Trophoblast cell (in vitro differentiated cells and primary cell): ENCODE results near the gene SNTG2.

Experiments used
- DNase-seq, 2 donors: peaks; one replicate each; pipeline ENCODE4 v3.0.0-alpha.2; 2016
- H2AFZ ChIP-seq: 2 replicates; pipeline ENCODE4 v1.6.1; 2013; ENCODE audit warnings: low read length, moderate library complexity, mild to moderate bottlenecking; ENCODE audit not compliant: insufficient read depth, poor library complexity
- H2AK5ac ChIP-seq: 2 replicates; pipeline ENCODE4 v1.6.1; 2013; ENCODE audit warnings: mild to moderate bottlenecking, low read length
- H2BK120ac ChIP-seq: 2 replicates; pipeline ENCODE4 v1.6.1; 2013; ENCODE audit warnings: low read length, mild to moderate bottlenecking, moderate library complexity; ENCODE audit not compliant: insufficient read depth, poor library complexity
- H2BK12ac ChIP-seq: 2 replicates; pipeline ENCODE4 v1.6.1; 2013; ENCODE audit warnings: mild to moderate bottlenecking, low read length, moderate library complexity
- H2BK5ac ChIP-seq: 2 replicates; pipeline ENCODE4 v1.6.1; 2013; ENCODE audit warnings: low read length, low read depth, moderate library complexity, mild to moderate bottlenecking; ENCODE audit not compliant: poor library complexity
- H3K14ac ChIP-seq: 2 replicates; pipeline ENCODE4 v1.6.1; 2013; ENCODE audit warnings: mild to moderate bottlenecking, low read length
- H3K18ac ChIP-seq: 2 replicates; pipeline ENCODE4 v1.6.1; 2013; ENCODE audit warnings: mild to moderate bottlenecking, low read length
- H3K23ac ChIP-seq: 2 replicates; pipeline ENCODE4 v1.6.1; 2013; ENCODE audit warnings: low read length
- H3K27ac ChIP-seq: 2 replicates; pipeline ENCODE4 v1.5.1; 2013; ENCODE audit warnings: low read depth, mild to moderate bottlenecking, inconsistent platforms, low read length, moderate library complexity
- H3K27me3 ChIP-seq: 2 replicates; pipeline ENCODE4 v1.6.1; 2013; ENCODE audit warnings: inconsistent platforms, mild to moderate bottlenecking, low read length, moderate library complexity; ENCODE audit not compliant: insufficient read depth
- H3K36me3 ChIP-seq, 2 experiments: 1 replicate in 1 of 2; 2 replicates in 1 of 2; pipeline ENCODE4 v1.6.1; 2013; ENCODE audit warnings: low read length in 2 of 2, mild to moderate bottlenecking in 2 of 2, moderate library complexity in 1 of 2; ENCODE audit not compliant: insufficient read depth in 2 of 2, control insufficient read depth in 1 of 2
- H3K4ac ChIP-seq: 2 replicates; pipeline ENCODE4 v1.6.1; 2013; ENCODE audit warnings: low read depth, mild to moderate bottlenecking, low read length, moderate library complexity
- H3K4me1 ChIP-seq, 2 experiments: 1 replicate in 1 of 2; 2 replicates in 1 of 2; pipeline ENCODE4 v1.6.1; 2013; ENCODE audit warnings: low read length in 2 of 2, mild to moderate bottlenecking in 2 of 2, moderate library complexity in 1 of 2; ENCODE audit not compliant: insufficient read depth in 2 of 2, control insufficient read depth in 1 of 2
- H3K4me2 ChIP-seq: 2 replicates; pipeline ENCODE4 v1.6.1; 2013; ENCODE audit warnings: inconsistent platforms, mild to moderate bottlenecking, low read length, moderate library complexity
- H3K4me3 ChIP-seq: 2 replicates; pipeline ENCODE4 v1.5.1; 2013; ENCODE audit warnings: mild to moderate bottlenecking, low read depth, low read length, inconsistent platforms
- H3K79me1 ChIP-seq: one replicate; pipeline ENCODE4 v1.6.1; 2013; ENCODE audit warnings: low read length
- H3K79me2 ChIP-seq: 2 replicates; pipeline ENCODE4 v1.6.1; 2013; ENCODE audit warnings: low read length, mild to moderate bottlenecking; ENCODE audit not compliant: control insufficient read depth, insufficient read depth, poor library complexity
- H3K9ac ChIP-seq: 2 replicates; pipeline ENCODE4 v1.6.1; 2013; ENCODE audit warnings: mild to moderate bottlenecking, low read length
- H3K9me3 ChIP-seq: 2 replicates; pipeline ENCODE4 v1.6.1; 2013; ENCODE audit warnings: low read depth, mild to moderate bottlenecking, control low read depth, inconsistent platforms, low read length; ENCODE audit not compliant: insufficient read depth
- H4K12ac ChIP-seq: 2 replicates; pipeline ENCODE4 v1.6.1; 2013; ENCODE audit warnings: low read depth, mild to moderate bottlenecking, low read length, moderate library complexity
- H4K8ac ChIP-seq: 2 replicates; pipeline ENCODE4 v1.6.1; 2013; ENCODE audit warnings: low read depth, mild to moderate bottlenecking, low read length, moderate library complexity
- H4K91ac ChIP-seq: one replicate; pipeline ENCODE4 v1.6.1; 2013; ENCODE audit warnings: low read depth, mild to moderate bottlenecking, low read length, moderate library complexity
- WGBS: extraction: QIAGEN DNeasy Blood & Tissue Kit; methylation state at CpG from one replicate; pipeline ENCODE4 v1.1.7; 2013; ENCODE audit warnings: missing lambda C conversion rate; ENCODE audit not compliant: insufficient read length, insufficient coverage; ENCODE audit errors: extremely low coverage; 5-methylcytosine and 5-hydroxymethylcytosine counted together

Gene SNTG2

DNA sequence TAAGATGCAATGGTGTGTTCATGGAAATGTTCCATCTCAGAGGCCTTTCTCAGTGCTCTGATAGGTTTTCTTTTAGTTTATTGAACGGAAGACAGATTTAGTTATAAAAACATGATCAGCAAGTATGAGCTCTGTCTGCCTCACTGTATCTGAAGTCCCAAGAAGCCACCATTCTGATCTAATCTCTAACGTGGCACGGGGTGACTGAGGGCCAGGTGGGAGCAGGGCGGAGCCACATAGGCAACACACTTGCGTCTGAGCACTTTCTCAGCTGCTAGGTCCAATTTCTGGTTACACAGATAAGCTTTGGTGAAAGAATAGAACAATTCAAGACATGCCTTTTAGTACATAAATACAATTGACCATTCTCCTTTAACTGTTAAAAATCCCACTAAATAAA, 60.4 kb downstream of the SNTG2 start:
- Histone ChIP-seq H3K36me3 (no peaks in the 10 kb centered on the region), H2AFZ (no peak overlapping the region), H4K91ac (no peak overlapping the region), H3K23ac (no peak overlapping the region), H3K27ac (no peak overlapping the region), H2BK120ac (no peak overlapping the region), H2BK5ac (no peak overlapping the region), H3K9me3 (no peaks in the 10 kb centered on the region), H3K4ac (no peak overlapping the region), H2AK5ac (no peak overlapping the region), H4K8ac (no peak overlapping the region), H3K4me3 (no peak overlapping the region), H3K79me1 (no peaks in the 10 kb centered on the region), H3K18ac (no peak overlapping the region), H3K4me1 (peaks cover 0 to 1% of the 10 kb centered on the region in 2 experiments), H3K4me2 (no peak overlapping the region), H3K9ac (no peak overlapping the region), H3K79me2 (no peaks in the 10 kb centered on the region), H2BK12ac (no peak overlapping the region), H3K14ac (no peak overlapping the region), H4K12ac (no peak overlapping the region), H3K27me3 (no peaks in the 10 kb centered on the region)
- WGBS, result no CpG with 5 or more reads among the region's 5 CpGs
- no peak for DNase-seq

DNA sequence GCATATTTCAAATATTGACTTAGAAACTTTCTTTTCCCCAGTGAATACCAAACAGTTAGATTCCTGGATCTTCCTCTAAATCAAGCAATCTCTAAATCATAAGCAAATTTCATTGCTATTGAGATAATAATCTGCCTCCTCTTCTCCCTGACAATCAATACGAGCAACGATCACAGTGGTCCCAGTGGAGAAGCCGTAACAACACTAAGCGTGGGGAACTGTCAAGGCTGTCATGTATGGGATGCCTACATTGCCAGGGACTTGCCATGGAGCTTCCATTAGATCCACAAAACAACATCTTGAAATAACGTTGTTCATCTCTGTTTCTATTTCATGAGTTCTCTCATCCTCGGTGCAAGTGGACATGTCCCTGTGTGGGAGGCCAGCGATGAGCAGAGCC, 61.3 kb downstream of the SNTG2 start:
- H4K12ac ChIP-seq, result no peak overlapping the region
- no peaks in the 10 kb centered on the region for H3K9me3 ChIP-seq
- H3K4me3 ChIP-seq, result no peak overlapping the region
- no peak overlapping the region for H3K9ac ChIP-seq
- WGBS, result no CpG with 5 or more reads among the region's 7 CpGs
- DNase-seq, result no peak
- no peak overlapping the region for H2AFZ ChIP-seq
- no peaks in the 10 kb centered on the region for H3K79me1 ChIP-seq
- no peak overlapping the region for H2BK5ac ChIP-seq
- H2BK120ac ChIP-seq, result no peak overlapping the region
- H3K4ac ChIP-seq, result no peak overlapping the region
- H3K4me1 ChIP-seq, result peaks cover 0 to 1% of the 10 kb centered on the region in 2 experiments
- H3K18ac ChIP-seq, result no peak overlapping the region
- H3K79me2 ChIP-seq, result no peaks in the 10 kb centered on the region
- no peak overlapping the region for H3K27ac ChIP-seq
- H2AK5ac ChIP-seq, result no peak overlapping the region
- no peak overlapping the region for H4K91ac ChIP-seq
- no peak overlapping the region for H4K8ac ChIP-seq
- H3K36me3 ChIP-seq, result no peaks in the 10 kb centered on the region
- no peak overlapping the region for H3K4me2 ChIP-seq
- no peak overlapping the region for H3K23ac ChIP-seq
- H3K14ac ChIP-seq, result no peak overlapping the region
- no peaks in the 10 kb centered on the region for H3K27me3 ChIP-seq
- no peak overlapping the region for H2BK12ac ChIP-seq

DNA sequence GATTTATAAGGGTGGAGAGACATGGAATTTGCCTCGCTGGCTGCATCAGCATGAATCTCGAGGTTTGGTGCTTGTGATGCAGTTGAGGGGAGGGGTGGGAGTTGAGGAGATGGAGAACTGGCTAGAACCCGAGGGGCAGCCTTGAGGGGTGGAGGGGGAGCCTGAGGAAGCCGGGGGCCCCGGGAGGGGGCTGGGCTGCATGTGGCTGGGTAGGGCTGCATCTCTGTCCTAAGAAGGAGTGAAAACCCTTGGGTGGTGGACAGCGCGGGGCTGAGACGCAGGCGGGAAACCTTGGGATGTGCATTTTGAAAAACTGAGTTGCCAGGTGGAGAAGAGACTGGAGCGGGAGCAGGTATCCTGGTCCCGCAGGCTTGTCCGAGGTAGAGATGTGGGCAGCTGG, 64.2 kb downstream of the SNTG2 start:
- no peak for DNase-seq
- Histone ChIP-seq H4K91ac (no peak overlapping the region), H3K4me2 (no peak overlapping the region), H2BK120ac (no peak overlapping the region), H3K9me3 (no peaks in the 10 kb centered on the region), H2AK5ac (no peak overlapping the region), H3K27ac (no peak overlapping the region), H3K14ac (no peak overlapping the region), H3K18ac (no peak overlapping the region), H3K9ac (no peak overlapping the region), H3K23ac (no peak overlapping the region), H3K27me3 (no peaks in the 10 kb centered on the region), H2BK12ac (no peak overlapping the region), H3K4me3 (no peak overlapping the region), H3K79me2 (no peaks in the 10 kb centered on the region), H3K36me3 (no peaks in the 10 kb centered on the region), H2AFZ (no peak overlapping the region), H4K8ac (no peak overlapping the region), H3K4me1 (no peaks in the 10 kb centered on the region), H2BK5ac (no peak overlapping the region), H4K12ac (no peak overlapping the region), H3K79me1 (no peaks in the 10 kb centered on the region), H3K4ac (no peak overlapping the region)
- WGBS, result no CpG with 5 or more reads among the region's 12 CpGs

DNA sequence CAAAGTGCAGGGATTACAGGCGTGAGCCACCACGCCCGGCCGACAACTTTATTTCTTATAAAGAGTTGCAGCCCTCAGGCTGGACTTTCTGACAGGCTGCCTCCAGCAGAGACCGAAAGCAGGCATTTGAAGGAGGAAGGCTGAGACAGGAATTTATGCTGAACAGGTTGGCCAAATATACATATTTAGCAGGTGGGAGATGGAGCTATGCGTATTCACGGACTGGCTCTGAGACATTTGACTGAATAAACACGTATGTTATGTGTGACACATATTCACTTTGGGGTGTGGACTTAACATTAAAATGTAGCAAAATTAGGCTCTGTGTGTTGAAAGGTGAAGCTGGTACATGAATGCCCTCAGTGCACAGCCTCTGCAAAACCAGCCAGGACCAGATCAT, 65.9 kb downstream of the SNTG2 start:
- Histone ChIP-seq H2AFZ (no peak overlapping the region), H3K27me3 (no peaks in the 10 kb centered on the region), H3K9me3 (no peaks in the 10 kb centered on the region), H3K79me2 (no peaks in the 10 kb centered on the region), H2BK5ac (no peak overlapping the region), H2BK120ac (no peak overlapping the region), H4K8ac (no peak overlapping the region), H3K4me1 (no peaks in the 10 kb centered on the region), H3K4ac (no peak overlapping the region), H3K79me1 (no peaks in the 10 kb centered on the region), H3K23ac (no peak overlapping the region), H4K12ac (no peak overlapping the region), H3K14ac (no peak overlapping the region), H3K36me3 (no peaks in the 10 kb centered on the region), H3K4me3 (no peak overlapping the region), H4K91ac (no peak overlapping the region), H2AK5ac (no peak overlapping the region), H3K9ac (no peak overlapping the region), H2BK12ac (no peak overlapping the region), H3K27ac (no peak overlapping the region), H3K18ac (no peak overlapping the region), H3K4me2 (no peak overlapping the region)
- WGBS, result no CpG with 5 or more reads among the region's 8 CpGs
- no peak for DNase-seq
